Transverse colon (tissue), 4 donors: ENCODE measurements around the gene MLLT10. TPM values are rescaled to one million over a fixed set of nuclear protein-coding genes. Genes with fewer than 3 reads are reported as not detected.

ENCODE experiments used
- DNase-seq: peaks from one replicate; pipeline ENCODE4 v3.0.0-alpha.2; 2019
- H3K27ac ChIP-seq, 4 donors: fragments of 200-600 bp; sonication (generic); 2 replicates each; pipeline ENCODE4 v1.5.1; 2016 to 2018; ENCODE audit warnings: inconsistent platforms in 4 of 4
- H3K27me3 ChIP-seq: fragments of 200-600 bp; sonication (generic); 2 replicates; pipeline ENCODE4 v1.5.1; 2017; ENCODE audit warnings: inconsistent platforms
- H3K36me3 ChIP-seq, 4 donors: fragments of 200-600 bp; sonication (generic); 2 replicates each; pipeline ENCODE4 v1.5.1; 2017 to 2019; ENCODE audit warnings: inconsistent platforms in 4 of 4
- H3K4me1 ChIP-seq, 4 donors: fragments of 200-600 bp; sonication (generic); 2 replicates each; pipeline ENCODE4 v1.5.1; 2017 to 2020; ENCODE audit warnings: inconsistent platforms in 4 of 4
- H3K4me3 ChIP-seq, 4 donors: fragments of 200-600 bp; sonication (generic); 1 replicate in 1 of 4; 2 replicates in 3 of 4; pipeline versions ENCODE4 v1.5.1 to v1.6.1; 2017 to 2019; ENCODE audit warnings: inconsistent platforms in 4 of 4
- H3K9me3 ChIP-seq, 2 donors: fragments of 200-600 bp; sonication (generic); 2 replicates each; pipeline ENCODE4 v1.5.1; 2017 to 2019; ENCODE audit warnings: inconsistent platforms in 2 of 2
- EP300 ChIP-seq: sonication (generic); formaldehyde crosslinking; IDR thresholded peaks from one replicate; pipeline ENCODE4 v1.6.1; 2017; ENCODE audit warnings: antibody characterized with exemption, low read depth
- POLR2A ChIP-seq: fragments of 450-650 bp; IDR thresholded peaks from one replicate; pipeline ENCODE4 v1.6.1; 2016; ENCODE audit warnings: antibody characterized with exemption, mild to moderate bottlenecking, moderate library complexity
- POLR2AphosphoS5 ChIP-seq, 3 donors: sonication (generic); formaldehyde crosslinking; IDR thresholded peaks; one replicate each; pipeline ENCODE4 v1.6.1; 2016; ENCODE audit warnings: antibody characterized with exemption in 3 of 3
- WGBS, 2 donors: methylation state at CpG; one replicate each; pipeline ENCODE4 v1.1.5; 2018; ENCODE audit warnings: low coverage in 1 of 2; 5-methylcytosine and 5-hydroxymethylcytosine counted together
- in situ Hi-C, 4 donors: fragments of 200-750 bp; cut with MboI; loops; one replicate each; pipeline versions ENCODE4 v1.15.0 to v1.15.1; 2017; ENCODE audit warnings: low sequenced_read_pairs in 3 of 4, low pct_ligation_motif_present in 1 of 4, low pct_unique_long_range_greater_than_20kb in 1 of 4
- intact Hi-C: fragments of 100-400 bp; cut with DNase I; formaldehyde crosslinking; loops from one replicate; pipeline ENCODE4 v1.15.1; 2023; ENCODE audit warnings: low total_unique reads
- total RNA-seq, 4 donors: library from RNA; depleted of rRNA; stranded (reverse); fragments of >200 nt; gene quantifications; one replicate each; pipeline ENCODE4 v1.1.0, GENCODE V29; 2016
- TF ChIP-seq, protein P1 (sequence below), 5 experiments: fragments of 200-600 bp in 3 of 5; fragments of 450-650 bp in 2 of 5; sonication (generic) in 3 of 5; IDR thresholded peaks; 1 replicate in 2 of 5; 2 replicates in 3 of 5; pipeline ENCODE4 v1.5.1; 2016 to 2017; ENCODE audit warnings: antibody characterized with exemption in 5 of 5, inconsistent platforms in 3 of 5, mild to moderate bottlenecking in 2 of 5, moderate library complexity in 1 of 5

The MLLT10 gene
- total RNA-seq, 4 donors from 2014 or later: 12.0 to 43.0 (median 28.5) TPM

DNA sequence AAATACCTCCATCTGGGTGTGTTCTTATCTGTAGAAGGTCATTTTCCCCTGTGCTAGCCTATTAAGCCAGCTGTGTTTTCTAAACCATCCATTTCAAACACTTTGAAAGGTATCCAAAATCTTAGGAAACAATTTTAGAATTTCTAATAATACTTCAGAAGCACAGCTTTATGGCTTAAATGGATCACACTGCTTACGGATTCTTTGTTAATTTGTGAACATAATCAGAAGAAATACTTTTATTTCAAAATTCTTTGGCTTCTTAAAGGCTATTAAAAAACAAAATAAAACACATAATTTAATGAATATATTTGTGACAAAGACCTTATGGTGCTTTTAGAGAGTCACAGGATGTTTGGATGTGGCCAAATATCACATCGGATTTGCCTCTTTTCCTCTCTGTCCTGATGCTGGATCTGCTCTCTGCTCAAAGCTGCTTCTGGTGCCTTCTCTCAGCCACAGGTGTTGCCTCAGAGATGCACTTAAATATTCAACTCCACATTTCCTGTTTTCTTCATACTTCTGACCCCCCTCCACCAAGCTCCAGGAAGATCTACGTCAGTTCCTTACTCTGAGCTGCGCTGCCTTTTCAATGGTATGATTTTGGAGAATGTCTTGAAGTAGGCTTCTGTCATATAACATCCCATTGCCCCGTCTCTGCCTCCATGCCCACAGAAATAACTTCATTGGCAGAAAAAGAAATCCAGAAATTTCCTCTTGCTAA is 230.6 kb downstream of the MLLT10 start:
- no peak for DNase-seq

DNA sequence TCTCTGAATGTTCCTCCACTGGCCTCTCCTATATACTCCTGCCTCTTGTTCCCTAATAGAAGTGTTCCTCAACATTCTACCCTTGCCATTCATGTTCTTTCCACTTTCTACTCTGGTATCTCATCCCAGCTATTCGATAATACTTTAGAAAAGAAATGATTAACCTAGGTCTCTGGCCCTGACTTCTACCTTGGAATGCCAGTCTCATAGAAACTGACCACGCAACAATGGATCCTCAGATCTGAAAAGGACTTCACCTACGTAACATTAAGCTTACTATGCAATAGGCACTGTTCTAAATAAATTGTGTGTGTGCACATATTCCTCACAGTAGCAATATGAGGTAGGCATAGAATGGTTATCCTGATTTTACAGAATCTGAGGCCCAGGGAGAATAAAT is 235.0 kb downstream of the MLLT10 start:
- intact Hi-C loops: no loop called here

More for the DNA sequence above, 230.6 kb downstream of the MLLT10 start:
- TF ChIP-seq, protein P1, sequence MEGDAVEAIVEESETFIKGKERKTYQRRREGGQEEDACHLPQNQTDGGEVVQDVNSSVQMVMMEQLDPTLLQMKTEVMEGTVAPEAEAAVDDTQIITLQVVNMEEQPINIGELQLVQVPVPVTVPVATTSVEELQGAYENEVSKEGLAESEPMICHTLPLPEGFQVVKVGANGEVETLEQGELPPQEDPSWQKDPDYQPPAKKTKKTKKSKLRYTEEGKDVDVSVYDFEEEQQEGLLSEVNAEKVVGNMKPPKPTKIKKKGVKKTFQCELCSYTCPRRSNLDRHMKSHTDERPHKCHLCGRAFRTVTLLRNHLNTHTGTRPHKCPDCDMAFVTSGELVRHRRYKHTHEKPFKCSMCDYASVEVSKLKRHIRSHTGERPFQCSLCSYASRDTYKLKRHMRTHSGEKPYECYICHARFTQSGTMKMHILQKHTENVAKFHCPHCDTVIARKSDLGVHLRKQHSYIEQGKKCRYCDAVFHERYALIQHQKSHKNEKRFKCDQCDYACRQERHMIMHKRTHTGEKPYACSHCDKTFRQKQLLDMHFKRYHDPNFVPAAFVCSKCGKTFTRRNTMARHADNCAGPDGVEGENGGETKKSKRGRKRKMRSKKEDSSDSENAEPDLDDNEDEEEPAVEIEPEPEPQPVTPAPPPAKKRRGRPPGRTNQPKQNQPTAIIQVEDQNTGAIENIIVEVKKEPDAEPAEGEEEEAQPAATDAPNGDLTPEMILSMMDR (IDR thresholded peaks at IDR 0.05): no peak
- no peak for TF ChIP-seq POLR2A
- no peak for TF ChIP-seq EP300
- TF ChIP-seq POLR2AphosphoS5 (IDR thresholded peaks at IDR 0.05): no peak
- Histone ChIP-seq H3K27ac (no peak overlapping the region), H3K27me3 (no peaks in the 10 kb centered on the region), H3K36me3 (peaks cover 0 to 6% (median 0%) of the 10 kb centered on the region in 4 donors), H3K4me1 (no peaks in the 10 kb centered on the region), H3K9me3 (no peaks in the 10 kb centered on the region), H3K4me3 (no peak overlapping the region)
- intact Hi-C loops (no loop called here), in situ Hi-C loops (no loop called here)
- WGBS, 2 donors: 84 to 85% methylated on average over 4 to 5 of the region's 5 CpGs

DNA sequence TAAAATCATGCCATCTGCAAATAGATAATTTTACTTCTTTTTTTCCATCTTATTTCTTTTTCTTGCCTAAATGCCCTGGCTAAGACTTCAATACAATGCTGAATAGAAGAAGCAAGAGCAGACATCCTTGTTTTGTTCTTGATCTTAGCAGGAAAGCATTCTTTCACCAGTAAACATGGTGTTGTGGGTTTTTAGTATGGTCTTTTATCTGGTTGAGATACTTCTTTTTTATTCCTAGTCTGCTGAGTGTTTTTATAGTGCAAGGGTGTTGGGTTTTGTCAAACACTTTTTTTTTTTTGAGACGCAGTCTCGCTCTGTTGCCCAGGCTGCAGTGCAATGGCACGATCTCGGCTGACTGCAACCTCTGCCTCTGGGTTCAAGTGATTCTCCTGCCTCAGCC is 237.2 kb downstream of the MLLT10 start:
- H3K36me3 ChIP-seq: peaks cover 0 to 1% (median 0%) of the 10 kb centered on the region in 4 donors
- TF ChIP-seq POLR2AphosphoS5 (IDR thresholded peaks at IDR 0.05): no peak
- TF ChIP-seq EP300: no peak
- no peak overlapping the region for H3K4me3 ChIP-seq
- in situ Hi-C loops (no loop called here), intact Hi-C loops (no loop called here)
- H3K9me3 ChIP-seq: no peaks in the 10 kb centered on the region
- H3K27me3 ChIP-seq: no peaks in the 10 kb centered on the region
- H3K4me1 ChIP-seq: no peaks in the 10 kb centered on the region
- H3K27ac ChIP-seq: no peak overlapping the region
- no peak for DNase-seq
- WGBS, 2 donors: 90 to 100% methylated on average over 1 to 4 of the region's 4 CpGs

More for the DNA sequence above, 235.0 kb downstream of the MLLT10 start:
- WGBS, 2 donors: 96 to 100% methylated on average over 3 of the region's 3 CpGs
- H3K4me3 ChIP-seq: no peak overlapping the region
- no peaks in the 10 kb centered on the region for H3K9me3 ChIP-seq
- no peak for DNase-seq
- H3K36me3 ChIP-seq: peaks cover 0 to 6% (median 0%) of the 10 kb centered on the region in 4 donors
- TF ChIP-seq POLR2A (no peak), POLR2AphosphoS5 (IDR thresholded peaks at IDR 0.05) (no peak), EP300 (no peak)
- TF ChIP-seq, protein P1 (IDR thresholded peaks at IDR 0.05): no peak
- in situ Hi-C loops: no loop called here
- no peaks in the 10 kb centered on the region for H3K27me3 ChIP-seq
- no peaks in the 10 kb centered on the region for H3K4me1 ChIP-seq
- H3K27ac ChIP-seq: no peak overlapping the region

DNA sequence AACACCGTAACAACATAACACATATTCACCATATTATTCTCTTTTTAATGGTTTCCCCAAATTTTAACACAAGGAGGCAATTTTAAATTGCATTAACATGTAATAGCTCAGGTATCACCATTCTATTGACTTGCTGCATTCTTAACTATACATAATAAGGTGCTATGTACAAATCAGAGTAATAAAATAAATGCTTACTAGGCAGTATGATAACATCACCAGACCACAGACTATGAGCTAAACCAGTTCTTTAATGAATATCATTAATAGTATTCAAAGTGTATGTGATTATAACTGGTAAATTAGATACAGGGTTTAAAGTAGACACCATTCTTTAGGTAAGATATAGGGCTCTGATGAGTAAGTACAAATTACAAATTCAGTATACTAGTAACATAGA is 242.9 kb downstream of the MLLT10 start:
- intact Hi-C loops: loop anchor here (1.0 kb wide), 1 partner anchor 28 kb away; no protein-coding TSS in a partner anchor
- no peak overlapping the region for H3K4me3 ChIP-seq

More for the DNA sequence above, 242.9 kb downstream of the MLLT10 start:
- Histone ChIP-seq H3K4me1 (no peaks in the 10 kb centered on the region), H3K36me3 (no peaks in the 10 kb centered on the region), H3K27me3 (no peaks in the 10 kb centered on the region), H3K9me3 (no peaks in the 10 kb centered on the region), H3K27ac (no peak overlapping the region)
- TF ChIP-seq, protein P1 (IDR thresholded peaks at IDR 0.05): no peak
- TF ChIP-seq EP300 (no peak), POLR2A (no peak), POLR2AphosphoS5 (IDR thresholded peaks at IDR 0.05) (no peak)
- in situ Hi-C loops: no loop called here
- WGBS, 2 donors: 98 to 100% methylated on average over 1 of the region's 1 CpG
- DNase-seq: no peak
